MM.1S (cell line): Measurements from ENCODE around the gene FBP1.

ENCODE experiments used
- DNase-seq: peaks from one replicate; pipeline ENCODE4 v3.0.0-alpha.2; 2015
- H2AFZ ChIP-seq: fragments of 300-600 bp; sonication (generic); 2 replicates; pipeline ENCODE4 v1.6.0; 2016; ENCODE audit warnings: antibody characterized with exemption, low read length
- H3F3A ChIP-seq: fragments of 300-600 bp; sonication (generic); 2 replicates; pipeline ENCODE4 v1.6.1; 2016; ENCODE audit warnings: mild to moderate bottlenecking, antibody characterized with exemption, low read length, moderate library complexity, mixed read lengths; ENCODE audit not compliant: insufficient read depth
- H3K27ac ChIP-seq: fragments of 300-600 bp; sonication (generic); 2 replicates; pipeline ENCODE4 v1.5.1; 2016; ENCODE audit warnings: mild to moderate bottlenecking, low read length
- H3K27me3 ChIP-seq: fragments of 300-600 bp; sonication (generic); replicated peaks from 2 replicates; pipeline ENCODE4 v1.6.0; 2016; ENCODE audit warnings: low read length; ENCODE audit not compliant: insufficient read depth
- H3K36me3 ChIP-seq: fragments of 300-600 bp; sonication (generic); replicated peaks from 2 replicates; pipeline ENCODE4 v1.6.1; 2016; ENCODE audit warnings: mild to moderate bottlenecking, low read length, mixed read lengths; ENCODE audit not compliant: insufficient read depth
- H3K4me1 ChIP-seq: fragments of 300-600 bp; sonication (generic); 2 replicates; pipeline ENCODE4 v1.6.1; 2016; ENCODE audit warnings: low read length, mixed read lengths
- H3K4me2 ChIP-seq: fragments of 300-600 bp; sonication (generic); 2 replicates; pipeline ENCODE4 v1.6.0; 2016; ENCODE audit warnings: low read depth, low read length
- H3K4me3 ChIP-seq: fragments of 300-600 bp; sonication (generic); 2 replicates; pipeline ENCODE4 v1.5.1; 2016; ENCODE audit warnings: low read length, mixed read lengths
- H3K79me2 ChIP-seq: fragments of 300-600 bp; sonication (generic); 2 replicates; pipeline ENCODE4 v1.6.1; 2016; ENCODE audit warnings: mixed run types, low read length, mixed read lengths
- H3K9ac ChIP-seq: fragments of 300-600 bp; sonication (generic); 2 replicates; pipeline ENCODE4 v1.6.1; 2016; ENCODE audit warnings: low read length, mixed read lengths
- H3K9me2 ChIP-seq: fragments of 300-600 bp; sonication (generic); replicated peaks from 2 replicates; pipeline ENCODE4 v1.6.1; 2016; ENCODE audit warnings: mild to moderate bottlenecking, low read length, mixed read lengths; ENCODE audit not compliant: insufficient read depth
- H3K9me3 ChIP-seq: fragments of 300-600 bp; sonication (generic); replicated peaks from 2 replicates; pipeline ENCODE4 v1.6.1; 2016; ENCODE audit warnings: mild to moderate bottlenecking, low read length, mixed read lengths; ENCODE audit not compliant: insufficient read depth
- H4K20me1 ChIP-seq: fragments of 300-600 bp; sonication (generic); 2 replicates; pipeline ENCODE4 v1.6.1; 2016; ENCODE audit warnings: mild to moderate bottlenecking, low read length, moderate library complexity, mixed read lengths; ENCODE audit not compliant: insufficient read depth
- CTCF ChIP-seq: fragments of 300-600 bp; sonication (generic); IDR thresholded peaks from 2 replicates; pipeline ENCODE4 v1.5.1; 2016; ENCODE audit warnings: antibody characterized with exemption, low read length, mixed read lengths
- EZH2 ChIP-seq: fragments of 300-600 bp; sonication (generic); optimal IDR thresholded peaks from 2 replicates; pipeline ENCODE3; 2017; ENCODE audit warnings: low read depth, mild to moderate bottlenecking, antibody characterized with exemption, low read length, mixed read lengths
- EZH2phosphoT487 ChIP-seq: fragments of 300-600 bp; sonication (generic); IDR thresholded peaks from 2 replicates; pipeline ENCODE4 v1.6.1; 2018; ENCODE audit warnings: antibody characterized with exemption, low read length

Gene FBP1

DNA sequence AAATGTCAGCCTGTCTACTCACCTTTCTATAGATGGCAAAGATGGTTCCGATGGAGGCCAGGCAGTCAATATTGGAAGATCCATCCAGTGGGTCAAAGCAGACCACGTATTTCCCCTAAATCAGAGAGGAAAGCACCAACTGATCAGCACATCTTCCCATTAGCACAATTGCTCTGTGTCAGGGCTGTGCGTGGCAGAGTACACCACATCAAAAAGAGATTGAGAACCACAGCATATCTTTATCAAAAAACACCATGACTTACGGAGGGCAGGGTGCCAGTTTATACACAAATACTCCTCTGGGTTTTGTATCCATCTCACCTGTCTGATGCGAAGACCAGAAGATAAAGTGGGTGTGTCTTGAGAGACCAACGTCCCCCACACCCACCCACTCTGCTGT is 54.8 kb downstream of the FBP1 start:
- TF ChIP-seq EZH2 = no peak
- TF ChIP-seq CTCF = no peak
- no peak for TF ChIP-seq EZH2phosphoT487
- Histone ChIP-seq H3K36me3 (no peaks in the 10 kb centered on the region), H3K27me3 (no peaks in the 10 kb centered on the region), H2AFZ (no peak overlapping the region), H3K9ac (no peak overlapping the region), H3K4me2 (no peak overlapping the region), H3K4me3 (no peak overlapping the region), H3K27ac (no peak overlapping the region), H3K4me1 (0 out of 2 replicates have a peak, but pooled peaks cover 7% of the 10 kb centered on the region), H3K9me3 (no peaks in the 10 kb centered on the region), H4K20me1 (no peaks in the 10 kb centered on the region), H3K79me2 (no peaks in the 10 kb centered on the region), H3K9me2 (no peaks in the 10 kb centered on the region), H3F3A (peaks cover 8% of the 10 kb centered on the region)
- DNase-seq = no peak

DNA sequence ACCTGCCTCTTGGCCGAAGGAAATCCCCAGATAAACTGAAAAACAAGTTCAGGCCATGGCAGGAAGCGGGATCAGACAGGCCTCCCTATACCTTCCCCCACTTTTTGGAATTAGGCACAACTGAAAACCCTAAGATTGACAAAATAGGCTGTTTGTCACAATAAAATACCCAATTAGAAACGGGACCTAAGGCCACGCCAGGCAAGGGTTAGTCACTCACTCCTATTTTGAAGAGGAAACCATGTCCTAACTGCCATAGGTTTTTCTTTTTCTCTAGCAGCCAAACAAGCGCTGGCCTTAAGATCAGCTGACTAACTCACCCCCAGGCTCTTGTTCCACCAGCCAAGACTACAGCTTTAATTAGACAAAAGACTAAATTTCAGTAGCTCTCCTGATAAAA is 57.6 kb downstream of the FBP1 start:
- Histone ChIP-seq H3K4me1 (0 out of 2 replicates have a peak, but pooled peaks cover 2% of the 10 kb centered on the region), H3K79me2 (no peaks in the 10 kb centered on the region), H3K4me2 (no peak overlapping the region), H3K9ac (no peak overlapping the region), H3F3A (peaks cover 3% of the 10 kb centered on the region), H2AFZ (no peak overlapping the region), H3K36me3 (no peaks in the 10 kb centered on the region), H3K27me3 (no peaks in the 10 kb centered on the region), H3K4me3 (no peak overlapping the region), H3K9me2 (no peaks in the 10 kb centered on the region), H4K20me1 (no peaks in the 10 kb centered on the region), H3K27ac (no peak overlapping the region), H3K9me3 (no peaks in the 10 kb centered on the region)
- TF ChIP-seq CTCF = no peak
- no peak for TF ChIP-seq EZH2
- no peak for TF ChIP-seq EZH2phosphoT487
- DNase-seq = no peak

GRCh38 chr9:94577571-94577970 is 61.7 kb downstream of the FBP1 start:
- H2AFZ ChIP-seq = no peak overlapping the region
- H3K27me3 ChIP-seq = no peaks in the 10 kb centered on the region
- no peaks in the 10 kb centered on the region for H3K9me2 ChIP-seq
- H3K9me3 ChIP-seq = no peaks in the 10 kb centered on the region
- H3K4me2 ChIP-seq = no peak overlapping the region
- H3K9ac ChIP-seq = no peak overlapping the region
- DNase-seq = no peak
- H4K20me1 ChIP-seq = no peaks in the 10 kb centered on the region
- no peak overlapping the region for H3K4me3 ChIP-seq
- H3K36me3 ChIP-seq = no peaks in the 10 kb centered on the region
- no peaks in the 10 kb centered on the region for H3F3A ChIP-seq
- H3K4me1 ChIP-seq = no peaks in the 10 kb centered on the region
- TF ChIP-seq EZH2phosphoT487 = no peak
- TF ChIP-seq CTCF = no peak
- no peak for TF ChIP-seq EZH2
- no peak overlapping the region for H3K27ac ChIP-seq
- no peaks in the 10 kb centered on the region for H3K79me2 ChIP-seq
